T47D (cell line): ENCODE results near the gene TEX26.
A peak's percentile ranks its signal among the peaks of the same experiment; 100 is the strongest.

Experiments
- DNase-seq, 2 experiments: peaks; one replicate each; pipeline versions ENCODE4 v3.0.0 to v3.0.0-alpha.2; 2011 to 2012; ENCODE audit warnings: low read depth in 1 of 2, low spot score in 1 of 2
- JUND ChIP-seq: IDR thresholded peaks from 2 replicates; pipeline ENCODE4 v1.6.1; 2012; ENCODE audit warnings: low read depth
- in situ Hi-C: cut with HindIII; loops from 2 replicates; pipeline ENCODE4 v1.10.0; 2016; ENCODE audit warnings: low sequenced_read_pairs, low pct_unique_long_range_greater_than_20kb

The TEX26 gene

DNA sequence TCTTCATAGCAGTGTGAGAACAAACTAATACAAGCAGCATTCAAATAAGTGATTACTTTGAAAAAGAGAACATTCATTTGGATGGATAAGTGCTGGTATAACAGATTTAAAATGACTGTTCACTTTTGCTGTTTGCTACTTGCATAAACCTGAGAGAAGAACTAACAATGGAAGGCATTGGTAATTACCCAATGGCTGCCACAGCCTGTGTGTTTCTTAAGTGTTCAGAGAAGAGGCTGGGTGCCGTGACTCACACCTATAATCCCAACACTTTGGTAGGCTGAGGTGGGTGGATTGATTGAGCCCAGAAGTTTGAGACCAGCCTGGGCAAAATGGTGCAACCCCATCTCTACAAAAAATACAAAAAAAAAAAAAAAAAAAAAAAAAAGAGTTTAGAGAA, 4.9 kb upstream of the TEX26 start:
- DNase-seq, result no peak
- in situ Hi-C loops, result no loop called here
- no peak for TF ChIP-seq JUND

DNA sequence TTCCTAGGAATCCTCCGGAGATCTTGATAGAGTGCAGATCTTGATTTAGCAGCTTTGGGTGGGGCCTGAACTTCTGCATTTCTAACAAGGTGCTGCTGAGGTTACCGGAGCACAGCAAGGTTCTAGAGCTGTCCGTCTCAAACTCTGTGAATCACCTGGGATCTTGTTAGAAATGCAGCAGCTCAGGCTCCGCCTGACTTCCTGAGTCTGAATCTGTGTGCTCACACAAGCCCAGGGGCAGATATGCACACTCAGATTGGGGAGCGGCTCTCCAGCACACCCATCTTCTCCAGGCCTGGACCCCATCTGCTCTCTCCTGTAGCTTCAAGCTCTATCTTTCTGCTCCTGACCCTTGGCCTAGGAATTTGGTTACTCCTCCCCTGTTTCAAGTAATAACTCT, 3.5 kb upstream of the TEX26 start:
- TF ChIP-seq JUND, result no peak
- DNase-seq, result no peak
- in situ Hi-C loops, result no loop called here

DNA sequence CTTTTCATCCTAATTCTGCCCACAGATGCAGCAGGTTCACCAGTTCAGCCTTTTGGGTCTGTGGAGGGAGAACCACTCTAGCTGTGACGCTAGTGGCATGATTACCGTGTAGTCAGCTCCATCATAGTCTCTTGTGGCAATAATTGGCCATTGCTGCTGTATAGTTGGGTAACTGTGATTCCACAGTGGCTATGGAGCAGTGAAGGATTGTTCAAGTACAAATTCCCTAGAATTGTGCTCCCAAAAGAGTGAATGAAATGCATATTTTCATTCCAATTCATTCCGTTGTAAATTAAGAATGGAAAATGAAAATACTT, 856 bp downstream of the TEX26 start:
- no peak for TF ChIP-seq JUND
- in situ Hi-C loops, result no loop called here

DNA sequence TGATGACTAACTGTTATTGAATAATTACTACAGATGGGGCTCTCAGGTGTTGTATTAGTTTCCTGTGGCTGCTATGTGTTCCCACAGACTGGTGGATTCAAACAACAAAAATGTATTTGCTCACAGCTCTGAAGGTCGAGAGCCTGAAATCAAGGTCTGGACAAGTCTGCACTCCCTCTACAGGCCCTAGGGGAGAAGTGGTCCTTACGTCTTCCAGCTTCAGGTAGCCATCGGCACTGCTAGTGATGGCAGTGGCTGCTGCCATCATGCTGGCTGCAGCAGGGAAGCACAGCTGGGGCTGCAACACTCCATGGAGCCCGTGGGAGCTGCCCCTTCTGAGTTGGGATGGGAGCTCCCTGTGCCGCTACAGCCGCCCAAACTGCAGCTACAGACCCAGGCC, 1.9 kb downstream of the TEX26 start:
- in situ Hi-C loops, result no loop called here
- DNase-seq, result no peak
- TF ChIP-seq JUND, result no peak

More for the DNA sequence above, 856 bp downstream of the TEX26 start:
- no peak for DNase-seq

DNA sequence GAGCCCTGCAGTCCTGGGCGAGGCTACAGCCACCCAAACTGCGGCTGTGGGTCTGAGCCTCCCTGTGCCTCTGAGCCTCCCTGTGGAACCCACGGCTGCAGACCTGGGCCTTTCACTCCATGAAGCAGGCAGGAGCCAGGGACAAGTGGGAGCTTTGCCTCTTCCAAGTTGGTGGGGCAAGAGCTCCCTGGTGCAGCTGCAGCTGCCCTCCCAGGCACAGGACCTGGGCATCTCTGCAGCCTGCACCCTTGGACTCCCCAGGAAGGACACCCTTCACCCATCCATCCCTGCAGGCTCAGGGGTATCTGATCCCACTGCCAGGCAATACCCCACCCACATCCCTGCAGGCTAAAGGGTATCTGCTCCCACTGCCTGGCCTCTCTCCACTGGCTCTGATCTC, 2.3 kb downstream of the TEX26 start:
- no peak for DNase-seq
- TF ChIP-seq JUND, result no peak
- in situ Hi-C loops, result no loop called here

DNA sequence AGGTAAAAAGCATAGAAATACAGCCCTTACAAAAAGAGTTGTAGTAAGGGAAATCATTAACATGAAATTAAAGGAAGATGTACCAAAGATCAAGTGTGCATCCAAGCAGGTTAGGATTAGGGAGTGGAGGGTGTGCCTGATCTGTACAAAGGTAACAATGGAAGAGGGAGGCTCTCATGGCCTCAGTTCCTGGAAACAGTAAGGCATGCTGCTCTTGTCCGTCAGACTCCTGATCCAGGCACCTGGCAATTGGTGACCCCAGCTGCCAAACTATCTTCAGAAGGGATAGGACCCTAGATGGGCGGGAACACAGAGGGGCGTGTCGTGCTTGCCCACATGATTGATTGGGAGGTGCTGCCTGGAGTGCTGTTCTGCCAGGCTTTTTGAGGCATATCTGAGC, 4.5 kb downstream of the TEX26 start:
- DNase-seq, result no peak
- TF ChIP-seq JUND, result no peak
- in situ Hi-C loops, result no loop called here

DNA sequence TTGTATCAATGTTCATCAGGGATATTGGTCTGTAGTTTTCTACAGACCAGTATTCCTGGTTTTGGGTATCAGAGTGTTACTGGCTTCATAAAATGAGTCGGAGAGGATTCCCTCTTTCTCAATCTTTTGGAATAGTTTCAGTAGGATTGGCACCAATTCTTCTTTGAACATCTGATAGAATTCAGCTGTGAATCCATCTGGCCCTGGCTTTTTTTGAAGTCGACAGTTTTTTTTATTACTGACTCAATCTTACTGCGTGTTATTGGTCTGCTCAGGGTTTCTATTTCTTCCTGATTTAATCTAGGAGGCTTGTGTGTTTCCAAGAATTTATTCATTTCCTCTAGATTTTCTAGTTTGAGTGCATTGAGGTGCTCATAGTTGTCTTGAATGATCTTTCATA, 11.4 kb downstream of the TEX26 start:
- no peak for DNase-seq
- in situ Hi-C loops, result no loop called here
- no peak for TF ChIP-seq JUND

DNA sequence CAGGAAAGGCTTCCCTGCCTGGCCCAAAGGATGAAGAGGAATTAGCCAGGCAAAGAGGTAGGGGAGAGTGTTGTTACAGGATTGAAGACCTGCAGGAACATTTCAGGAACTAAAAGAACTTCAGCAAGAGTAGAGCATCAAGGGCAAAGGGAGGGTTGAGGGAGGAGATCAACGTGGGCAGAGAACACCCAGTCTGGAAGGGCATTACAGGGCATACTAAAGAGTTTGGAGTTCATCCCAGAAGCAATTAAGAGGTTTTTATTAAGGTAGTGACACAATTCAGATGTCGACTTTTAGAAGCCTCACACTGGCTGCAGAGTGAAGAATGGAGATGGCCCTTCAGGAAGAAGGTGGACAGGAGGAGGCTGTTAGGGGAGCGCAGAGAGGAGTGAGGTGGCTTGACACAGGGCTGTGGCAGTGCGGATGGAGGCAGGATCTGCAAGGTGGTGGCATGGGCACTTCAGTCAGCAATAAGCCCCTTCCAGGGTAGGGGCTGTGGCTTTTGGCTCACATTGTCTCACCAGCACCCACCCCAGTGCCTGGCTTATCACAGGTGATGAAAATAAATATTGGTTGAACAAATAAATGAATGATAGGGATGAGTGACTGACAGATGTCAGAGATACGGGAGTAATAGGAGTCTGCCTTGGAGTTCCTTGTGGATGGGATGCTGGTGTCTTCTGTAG, 24.9 kb downstream of the TEX26 start:
- DNase-seq, result no peak
- no peak for TF ChIP-seq JUND
- in situ Hi-C loops, result no loop called here

DNA sequence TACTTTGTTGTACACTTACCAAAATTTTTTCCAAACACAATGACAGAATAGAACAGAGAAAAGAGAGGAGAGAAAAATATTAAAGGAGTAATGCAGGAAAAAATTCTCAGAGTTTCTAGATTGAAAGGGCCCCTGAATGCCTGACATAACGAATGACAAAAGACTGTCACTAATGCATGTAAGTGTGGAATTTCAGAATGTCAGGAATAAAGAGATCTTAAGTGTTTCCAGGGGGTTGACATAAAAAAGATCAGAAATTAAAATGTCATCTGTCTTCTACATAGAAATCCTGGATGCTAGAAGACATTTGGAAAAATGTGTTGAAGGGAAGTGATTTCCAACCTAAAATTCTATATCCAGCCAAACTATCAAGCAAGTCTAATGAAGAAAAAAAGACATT, 27.2 kb downstream of the TEX26 start:
- no peak for DNase-seq
- in situ Hi-C loops, result no loop called here
- no peak for TF ChIP-seq JUND

DNA sequence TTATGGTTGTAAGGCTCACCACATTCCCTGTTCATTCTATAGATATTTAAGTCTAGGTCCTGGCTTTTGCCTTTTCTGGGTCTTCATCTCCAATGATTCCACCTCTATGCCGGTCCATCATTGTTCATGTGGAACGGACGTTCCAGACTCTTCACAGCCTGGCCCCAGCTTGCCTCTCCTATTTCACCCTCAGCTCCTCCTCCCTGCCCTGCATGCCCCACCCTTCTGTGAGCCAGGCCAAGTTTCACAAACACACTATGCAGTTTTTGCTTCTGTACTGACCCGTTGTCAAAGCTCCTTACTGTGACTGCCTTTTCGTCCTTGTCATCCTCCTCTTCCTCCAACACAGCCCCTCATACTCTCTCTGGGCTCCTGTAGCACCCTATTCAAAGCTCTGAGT, 31.3 kb downstream of the TEX26 start:
- TF ChIP-seq JUND, result no peak

DNA sequence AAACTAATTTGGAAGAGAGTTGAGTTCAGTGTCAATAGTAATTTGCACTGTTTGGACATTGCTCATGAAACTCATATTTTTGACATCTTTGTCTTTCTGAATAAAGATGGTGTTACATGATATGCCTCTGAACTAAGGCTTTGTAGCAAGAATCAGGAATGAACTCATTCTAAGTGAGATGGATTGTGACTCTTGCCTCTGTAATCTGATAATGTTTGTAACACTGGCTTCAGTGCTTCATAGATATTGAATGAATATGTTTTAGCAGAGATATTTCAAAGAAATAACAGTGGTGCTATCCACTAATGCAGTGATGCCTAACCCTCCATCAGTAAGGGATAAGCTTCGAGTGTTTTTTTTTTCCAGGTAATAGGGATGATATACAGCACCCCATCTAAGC, 32.9 kb downstream of the TEX26 start:
- in situ Hi-C loops, result no loop called here
- no peak for TF ChIP-seq JUND
- DNase-seq, result no peak

More for the DNA sequence above, 31.3 kb downstream of the TEX26 start:
- DNase-seq, result peak in 1 of 2 experiments; percentile 56
- in situ Hi-C loops, result no loop called here

DNA sequence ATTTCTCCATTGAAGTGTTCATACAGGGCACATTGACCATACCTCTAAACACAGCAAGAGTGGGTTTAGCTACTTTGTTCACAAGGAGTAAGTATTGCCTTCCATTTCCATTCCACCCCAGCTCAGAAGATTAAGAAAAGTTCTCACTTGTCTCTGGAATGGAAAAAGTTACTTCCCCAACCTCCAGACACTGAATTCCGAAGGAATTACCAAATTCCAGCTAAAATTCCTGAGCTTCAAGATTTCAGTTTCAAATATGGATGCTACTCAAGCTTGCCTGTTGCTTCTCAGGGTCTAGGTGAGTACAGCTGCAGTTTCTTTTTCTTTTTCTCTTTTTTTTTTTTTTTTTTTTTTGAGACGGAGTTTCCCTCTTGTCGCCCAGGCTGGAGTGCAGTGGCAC, 33.6 kb downstream of the TEX26 start:
- TF ChIP-seq JUND, result no peak
- in situ Hi-C loops, result no loop called here
- DNase-seq, result no peak

DNA sequence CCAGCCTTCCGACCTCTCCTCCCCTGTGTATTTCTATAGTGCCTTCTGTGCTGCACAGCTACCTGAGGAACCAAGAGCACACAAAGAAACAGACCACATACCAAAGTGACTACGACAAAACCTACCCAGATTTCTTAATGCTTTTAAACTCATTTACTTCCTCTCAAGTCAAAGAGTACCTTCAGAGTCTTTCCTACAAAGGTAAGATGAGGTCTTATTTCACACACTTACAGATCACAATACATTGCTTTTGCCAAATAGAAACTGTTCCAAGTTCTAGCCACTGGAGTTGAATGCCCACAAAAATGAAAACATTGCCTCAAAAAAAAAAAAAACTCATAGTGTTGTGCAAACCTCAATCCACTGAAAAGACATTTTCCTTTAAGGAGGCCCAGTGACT, 36.4 kb downstream of the TEX26 start:
- in situ Hi-C loops, result no loop called here
- DNase-seq, result no peak
- no peak for TF ChIP-seq JUND

DNA sequence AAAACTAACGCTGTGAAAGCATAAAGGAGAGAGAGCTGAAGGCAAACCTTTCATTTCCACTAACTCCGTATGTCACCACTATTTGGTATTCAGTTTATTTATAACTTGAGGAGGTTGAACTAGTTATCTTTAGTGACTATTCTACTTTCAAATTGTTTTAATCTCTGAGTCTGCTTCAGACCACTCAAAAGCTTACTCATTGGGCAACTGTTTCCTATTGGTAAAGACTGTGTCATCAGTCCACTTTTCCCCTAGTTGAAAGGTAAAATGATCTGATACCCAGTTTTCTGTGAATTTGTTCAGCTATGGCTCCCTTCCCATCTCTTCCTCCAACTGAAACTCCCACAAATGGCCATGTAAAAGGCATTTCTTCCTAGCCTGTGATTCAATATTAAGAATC, 39.1 kb downstream of the TEX26 start:
- in situ Hi-C loops, result no loop called here
- no peak for DNase-seq
- TF ChIP-seq JUND, result no peak
